NCI-H69 (cell line): ENCODE measurements around the gene NFKB2.

Experiments used
- DNase-seq: peaks from one replicate; lab custom pipeline; 2025; lab: John Stamatoyannopoulos, UW

Gene NFKB2

DNA sequence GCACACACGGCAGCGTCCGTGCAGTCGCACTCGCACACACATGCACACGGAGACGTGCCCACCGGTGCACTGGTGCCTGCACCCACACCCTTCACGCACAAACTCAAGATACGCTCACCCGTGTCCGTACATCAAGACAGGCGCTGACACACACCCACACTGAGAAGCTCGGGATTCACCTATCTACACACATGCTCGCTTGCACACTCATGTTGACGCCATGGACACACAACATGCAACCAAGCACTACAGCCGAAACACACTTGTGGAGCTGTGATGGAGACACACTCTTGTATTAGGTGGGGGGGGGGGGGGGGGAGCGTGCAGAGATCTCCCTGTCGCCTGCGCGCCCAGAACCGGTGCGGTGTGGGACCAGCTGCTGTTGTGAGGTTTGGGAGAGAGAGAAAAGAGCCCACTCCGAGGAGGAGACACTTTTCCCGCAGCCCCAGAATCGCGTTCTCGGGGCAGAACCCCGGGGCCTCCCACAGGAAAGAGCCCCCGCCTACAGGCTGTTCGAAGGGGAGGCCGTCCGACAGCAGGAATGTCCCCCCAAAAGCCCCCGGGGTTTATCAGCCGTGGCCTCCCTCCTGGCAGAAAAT lies 605 bp upstream of the NFKB2 start:
- DNase-seq: peak; percentile 50

DNA sequence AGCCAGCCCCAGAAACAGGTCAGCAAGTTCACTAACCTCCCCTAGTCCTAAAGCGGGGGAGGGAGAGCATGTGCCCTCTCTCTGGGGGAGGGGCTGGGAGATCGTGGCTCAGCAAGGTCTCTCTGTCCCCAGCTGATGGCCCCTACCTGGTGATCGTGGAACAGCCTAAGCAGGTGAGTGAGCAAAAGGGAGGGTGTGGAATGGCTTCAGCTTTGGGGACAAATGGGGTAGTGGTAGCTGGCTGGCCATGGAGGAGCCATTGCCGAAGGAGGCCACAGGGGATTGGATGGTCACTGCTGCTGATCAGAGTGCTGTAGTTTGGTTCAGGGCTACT lies 779 bp downstream of the NFKB2 start:
- DNase-seq: no peak

DNA sequence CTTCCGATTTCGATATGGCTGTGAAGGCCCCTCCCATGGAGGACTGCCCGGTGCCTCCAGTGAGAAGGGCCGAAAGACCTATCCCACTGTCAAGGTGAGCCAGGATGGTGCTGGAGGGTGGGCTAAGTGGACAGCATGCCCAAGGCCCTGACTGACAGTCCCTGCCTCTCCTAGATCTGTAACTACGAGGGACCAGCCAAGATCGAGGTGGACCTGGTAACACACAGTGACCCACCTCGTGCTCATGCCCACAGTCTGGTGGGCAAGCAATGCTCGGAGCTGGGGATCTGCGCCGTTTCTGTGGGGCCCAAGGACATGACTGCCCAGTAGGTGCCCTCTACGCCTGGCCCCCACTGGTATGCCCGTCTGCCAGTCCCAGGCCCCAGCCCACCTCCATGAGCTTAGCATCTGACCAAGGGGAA lies 1.2 kb downstream of the NFKB2 start:
- no peak for DNase-seq

DNA sequence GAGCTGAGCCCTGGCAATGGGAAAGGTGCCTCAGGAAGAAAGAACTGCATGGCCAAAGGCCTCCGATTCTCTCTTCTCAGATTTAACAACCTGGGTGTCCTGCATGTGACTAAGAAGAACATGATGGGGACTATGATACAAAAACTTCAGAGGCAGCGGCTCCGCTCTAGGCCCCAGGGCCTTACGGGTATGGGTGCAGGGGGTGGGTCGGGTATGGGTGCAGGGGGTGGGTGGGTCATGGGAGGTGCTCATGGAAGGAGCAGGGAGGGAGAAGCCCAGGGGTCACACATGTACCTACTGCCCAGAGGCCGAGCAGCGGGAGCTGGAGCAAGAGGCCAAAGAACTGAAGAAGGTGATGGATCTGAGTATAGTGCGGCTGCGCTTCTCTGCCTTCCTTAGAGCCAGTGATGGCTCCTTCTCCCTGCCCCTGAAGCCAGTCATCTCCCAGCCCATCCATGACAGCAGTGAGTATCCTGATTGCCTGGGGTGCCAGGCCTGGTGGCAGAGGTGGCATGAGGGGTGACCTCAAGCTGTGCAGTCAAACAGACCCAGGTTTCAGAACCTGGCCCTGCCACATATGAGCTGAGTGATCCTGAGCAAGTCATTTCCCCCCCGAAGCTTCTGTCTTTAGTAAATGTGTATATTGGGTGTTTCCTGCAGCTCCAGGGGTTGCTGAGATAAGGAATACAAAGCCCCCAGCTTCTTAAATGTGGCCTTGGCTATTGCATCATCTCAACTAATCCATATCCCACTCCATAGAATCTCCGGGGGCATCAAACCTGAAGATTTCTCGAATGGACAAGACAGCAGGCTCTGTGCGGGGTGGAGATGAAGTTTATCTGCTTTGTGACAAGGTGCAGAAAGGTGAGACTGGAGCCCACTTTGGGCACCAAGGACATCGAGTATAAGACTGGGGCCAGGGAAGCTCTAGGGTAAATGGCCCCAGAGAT lies 2.0 kb downstream of the NFKB2 start:
- DNase-seq: no peak

DNA sequence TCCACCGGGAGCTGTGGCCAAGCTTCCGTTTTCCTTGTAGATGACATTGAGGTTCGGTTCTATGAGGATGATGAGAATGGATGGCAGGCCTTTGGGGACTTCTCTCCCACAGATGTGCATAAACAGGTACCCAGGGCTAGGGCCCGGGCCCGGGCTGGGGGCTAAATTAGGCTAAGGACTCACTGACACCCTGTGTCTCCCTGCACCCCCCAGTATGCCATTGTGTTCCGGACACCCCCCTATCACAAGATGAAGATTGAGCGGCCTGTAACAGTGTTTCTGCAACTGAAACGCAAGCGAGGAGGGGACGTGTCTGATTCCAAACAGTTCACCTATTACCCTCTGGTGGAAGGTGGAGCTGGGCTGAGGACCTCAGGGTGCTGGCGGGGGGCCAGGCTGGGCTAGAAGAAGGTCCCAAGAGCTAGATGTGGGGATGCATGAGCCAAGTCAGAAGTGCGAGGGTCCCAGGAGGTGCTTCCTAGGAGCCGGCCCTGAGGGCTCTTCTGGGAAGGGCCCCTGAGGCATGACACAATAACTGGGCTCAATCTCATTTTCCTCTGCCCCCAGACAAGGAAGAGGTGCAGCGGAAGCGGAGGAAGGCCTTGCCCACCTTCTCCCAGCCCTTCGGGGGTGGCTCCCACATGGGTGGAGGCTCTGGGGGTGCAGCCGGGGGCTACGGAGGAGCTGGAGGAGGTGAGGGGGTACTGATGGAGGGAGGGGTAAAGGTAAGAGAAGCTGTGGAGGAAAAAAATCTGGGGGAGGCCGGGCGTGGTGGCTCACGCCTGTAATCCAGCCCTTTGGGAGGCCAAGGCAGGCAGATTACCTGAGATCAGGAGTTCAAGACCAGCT lies 2.9 kb downstream of the NFKB2 start:
- DNase-seq: no peak

DNA sequence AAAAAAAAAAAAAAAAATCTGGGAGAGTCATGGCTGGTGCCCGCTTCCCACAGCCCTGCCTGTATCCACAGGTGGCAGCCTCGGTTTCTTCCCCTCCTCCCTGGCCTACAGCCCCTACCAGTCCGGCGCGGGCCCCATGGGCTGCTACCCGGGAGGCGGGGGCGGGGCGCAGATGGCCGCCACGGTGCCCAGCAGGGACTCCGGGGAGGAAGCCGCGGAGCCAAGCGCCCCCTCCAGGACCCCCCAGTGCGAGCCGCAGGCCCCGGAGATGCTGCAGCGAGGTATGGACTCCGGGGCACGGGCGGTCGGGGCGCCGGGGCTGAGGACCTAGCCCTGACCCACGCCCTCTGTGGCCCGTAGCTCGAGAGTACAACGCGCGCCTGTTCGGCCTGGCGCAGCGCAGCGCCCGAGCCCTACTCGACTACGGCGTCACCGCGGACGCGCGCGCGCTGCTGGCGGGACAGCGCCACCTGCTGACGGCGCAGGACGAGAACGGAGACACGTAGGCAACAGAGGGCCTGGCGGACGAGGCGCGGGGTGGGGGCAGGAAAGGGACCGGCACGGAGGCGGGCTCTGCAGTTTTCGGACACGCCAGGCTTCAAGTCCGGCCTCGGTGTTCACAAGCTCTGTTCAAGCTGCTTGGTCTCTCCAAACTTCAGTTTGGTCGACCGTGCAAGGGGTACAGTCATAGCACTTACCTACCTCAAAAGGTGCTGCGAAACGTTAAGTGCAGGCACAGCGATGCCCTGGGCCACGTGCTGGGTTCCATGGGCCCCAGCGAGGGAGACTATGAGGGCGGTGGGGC lies 3.9 kb downstream of the NFKB2 start:
- DNase-seq: peak; percentile 84

DNA sequence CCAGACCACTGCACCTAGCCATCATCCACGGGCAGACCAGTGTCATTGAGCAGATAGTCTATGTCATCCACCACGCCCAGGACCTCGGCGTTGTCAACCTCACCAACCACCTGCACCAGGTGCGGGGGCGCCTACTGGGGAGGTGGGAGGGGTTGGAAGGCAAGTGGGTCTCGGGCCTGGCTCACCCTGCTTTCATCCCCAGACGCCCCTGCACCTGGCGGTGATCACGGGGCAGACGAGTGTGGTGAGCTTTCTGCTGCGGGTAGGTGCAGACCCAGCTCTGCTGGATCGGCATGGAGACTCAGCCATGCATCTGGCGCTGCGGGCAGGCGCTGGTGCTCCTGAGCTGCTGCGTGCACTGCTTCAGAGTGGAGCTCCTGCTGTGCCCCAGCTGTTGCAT lies 4.6 kb downstream of the NFKB2 start:
- DNase-seq: peak; percentile 40

DNA sequence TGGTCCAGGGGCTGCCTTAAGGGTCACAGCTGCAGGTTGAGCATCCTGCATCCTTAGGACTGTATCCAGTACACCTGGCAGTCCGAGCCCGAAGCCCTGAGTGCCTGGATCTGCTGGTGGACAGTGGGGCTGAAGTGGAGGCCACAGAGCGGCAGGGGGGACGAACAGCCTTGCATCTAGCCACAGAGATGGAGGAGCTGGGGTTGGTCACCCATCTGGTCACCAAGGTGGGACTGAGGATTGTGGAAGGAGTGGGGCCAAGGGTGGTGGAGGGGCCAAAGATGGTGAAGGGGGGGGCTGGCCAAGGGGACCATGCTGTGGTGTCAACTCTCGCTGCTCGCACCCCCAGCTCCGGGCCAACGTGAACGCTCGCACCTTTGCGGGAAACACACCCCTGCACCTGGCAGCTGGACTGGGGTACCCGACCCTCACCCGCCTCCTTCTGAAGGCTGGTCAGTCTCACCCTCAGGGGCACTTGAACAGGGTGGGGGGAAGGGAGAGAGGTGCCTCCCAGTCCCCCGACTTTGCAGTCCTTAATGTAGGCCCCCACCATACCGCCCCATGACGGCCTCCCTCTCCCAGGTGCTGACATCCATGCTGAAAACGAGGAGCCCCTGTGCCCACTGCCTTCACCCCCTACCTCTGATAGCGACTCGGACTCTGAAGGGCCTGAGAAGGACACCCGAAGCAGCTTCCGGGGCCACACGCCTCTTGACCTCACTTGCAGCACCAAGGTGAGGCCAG lies 5.3 kb downstream of the NFKB2 start:
- no peak for DNase-seq

DNA sequence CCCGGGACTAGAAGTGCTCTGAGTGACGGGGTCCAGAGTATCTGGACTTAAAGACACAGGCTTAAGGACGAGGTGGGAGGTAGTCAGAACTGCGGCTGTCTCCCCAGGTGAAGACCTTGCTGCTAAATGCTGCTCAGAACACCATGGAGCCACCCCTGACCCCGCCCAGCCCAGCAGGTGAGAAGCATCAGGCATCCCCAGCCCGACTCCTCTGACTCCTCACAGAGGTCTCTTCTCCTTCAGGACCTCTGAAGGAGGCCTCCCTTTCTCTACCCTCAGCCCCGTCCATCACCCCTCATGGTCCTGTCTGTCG lies 5.8 kb downstream of the NFKB2 start:
- no peak for DNase-seq

DNA sequence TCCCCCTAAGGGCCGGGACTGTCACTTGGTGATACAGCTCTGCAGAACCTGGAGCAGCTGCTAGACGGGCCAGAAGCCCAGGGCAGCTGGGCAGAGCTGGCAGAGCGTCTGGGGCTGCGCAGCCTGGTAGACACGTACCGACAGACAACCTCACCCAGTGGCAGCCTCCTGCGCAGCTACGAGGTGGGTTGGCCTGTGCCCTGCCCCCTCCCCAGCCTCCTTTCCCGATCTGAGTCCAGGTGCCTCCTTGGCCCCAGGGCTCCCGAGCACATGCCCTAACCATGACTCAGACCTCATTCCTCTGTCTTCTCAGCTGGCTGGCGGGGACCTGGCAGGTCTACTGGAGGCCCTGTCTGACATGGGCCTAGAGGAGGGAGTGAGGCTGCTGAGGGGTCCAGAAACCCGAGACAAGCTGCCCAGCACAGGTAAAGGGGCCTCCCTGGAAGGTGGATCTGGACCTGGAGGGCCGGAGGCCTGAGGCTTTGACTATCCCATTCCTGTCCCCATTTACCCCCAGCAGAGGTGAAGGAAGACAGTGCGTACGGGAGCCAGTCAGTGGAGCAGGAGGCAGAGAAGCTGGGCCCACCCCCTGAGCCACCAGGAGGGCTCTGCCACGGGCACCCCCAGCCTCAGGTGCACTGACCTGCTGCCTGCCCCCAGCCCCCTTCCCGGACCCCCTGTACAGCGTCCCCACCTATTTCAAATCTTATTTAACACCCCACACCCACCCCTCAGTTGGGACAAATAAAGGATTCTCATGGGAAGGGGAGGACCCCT lies 6.4 kb downstream of the NFKB2 start:
- no peak for DNase-seq

DNA sequence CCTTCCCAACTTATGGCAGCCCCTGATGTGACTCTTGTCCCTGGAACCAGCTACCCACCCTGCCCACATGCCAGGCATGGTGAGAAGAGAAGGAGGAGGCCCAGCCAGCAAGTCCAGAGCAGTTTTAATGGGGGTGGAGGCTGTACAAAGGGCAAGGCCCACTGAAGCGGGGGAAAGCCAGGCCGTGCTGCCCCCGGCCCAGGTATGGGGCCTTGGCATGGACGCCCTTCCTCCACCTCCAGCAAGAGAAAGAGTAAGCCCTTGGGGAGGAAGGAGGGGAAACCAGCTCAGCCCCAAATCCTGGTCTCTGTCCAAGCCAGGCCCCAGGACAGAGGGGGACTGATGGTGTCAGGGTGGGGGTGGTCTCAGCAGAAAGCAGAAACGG lies 7.0 kb downstream of the NFKB2 start:
- no peak for DNase-seq

DNA sequence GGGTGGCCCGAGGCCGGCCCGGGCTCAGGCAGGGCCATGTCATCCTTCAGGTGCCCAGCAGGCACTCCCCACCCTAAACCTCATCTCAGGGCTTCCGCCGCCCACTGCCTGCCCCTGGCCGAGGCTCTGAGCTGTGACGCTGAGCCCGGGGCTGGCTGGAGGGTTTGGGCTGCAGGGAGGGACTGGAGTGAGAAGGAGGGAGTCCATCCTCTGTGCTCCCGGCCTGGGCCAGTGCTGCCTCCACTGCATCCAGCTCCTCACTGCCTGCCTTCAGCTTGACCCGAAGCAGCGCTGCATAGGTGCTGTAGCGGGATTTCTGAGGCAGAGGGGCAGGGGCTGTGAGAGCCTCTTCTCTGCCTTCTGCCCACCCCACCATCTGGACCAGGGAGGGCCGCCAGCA lies 7.6 kb downstream of the NFKB2 start:
- no peak for DNase-seq

DNA sequence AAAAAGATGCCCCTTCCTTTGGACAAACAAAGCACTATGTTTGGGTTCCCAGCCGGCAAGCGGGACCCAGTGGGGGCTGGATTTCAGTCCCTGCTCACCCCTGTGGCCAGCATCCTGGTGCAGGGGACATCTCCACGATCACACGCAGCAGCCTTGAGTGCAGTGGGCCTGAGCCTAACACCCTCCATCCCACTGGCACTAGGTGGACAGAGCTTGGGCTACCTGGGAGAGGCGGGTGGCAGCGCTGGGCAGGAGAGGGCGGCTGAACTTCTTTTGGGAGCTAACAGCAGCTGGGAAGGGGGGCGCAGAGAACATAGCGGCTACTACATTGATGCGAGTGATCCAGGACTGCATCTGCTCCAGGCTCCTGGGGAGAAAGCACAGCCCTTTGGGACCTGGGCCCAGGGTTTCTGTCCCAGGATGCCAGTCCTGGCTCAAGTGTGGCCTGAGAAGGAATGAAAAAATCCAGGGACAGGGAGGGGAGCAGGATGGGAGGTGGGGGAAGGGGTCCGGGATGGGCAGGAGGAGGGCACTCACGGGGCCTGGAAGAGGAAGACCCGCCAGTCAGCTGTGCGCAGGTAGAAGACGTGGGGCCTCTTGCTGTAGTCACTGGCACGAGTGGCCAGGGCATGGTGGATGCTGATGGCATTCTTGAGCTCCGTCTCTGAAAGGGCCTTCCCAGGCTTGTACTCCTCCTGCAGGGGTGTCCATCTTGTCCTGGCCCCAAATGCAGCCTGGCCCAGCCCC lies 9.0 kb downstream of the NFKB2 start:
- no peak for DNase-seq

DNA sequence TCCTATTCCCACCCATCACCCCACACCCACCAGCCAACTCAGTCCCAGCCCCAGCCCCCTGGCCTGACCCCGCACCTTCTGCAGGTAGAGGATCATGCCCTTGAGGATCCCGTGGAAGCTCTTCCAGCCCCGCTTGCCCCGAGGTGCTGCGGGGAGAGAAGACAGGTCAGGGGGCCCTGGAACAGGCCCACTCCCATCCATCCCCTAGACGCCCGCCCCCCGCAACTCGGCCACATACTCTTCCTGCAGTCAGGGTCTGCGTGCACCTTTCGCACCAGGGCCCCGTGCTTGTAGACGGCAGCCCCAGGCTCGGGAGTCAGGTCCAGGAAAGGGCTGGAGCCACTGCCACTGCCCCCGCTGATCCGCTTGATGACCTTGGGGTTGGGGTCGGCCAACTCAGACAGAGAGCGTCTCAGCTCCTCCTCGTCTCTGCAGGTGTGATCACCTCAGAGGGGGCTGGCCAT lies 9.6 kb downstream of the NFKB2 start:
- no peak for DNase-seq

DNA sequence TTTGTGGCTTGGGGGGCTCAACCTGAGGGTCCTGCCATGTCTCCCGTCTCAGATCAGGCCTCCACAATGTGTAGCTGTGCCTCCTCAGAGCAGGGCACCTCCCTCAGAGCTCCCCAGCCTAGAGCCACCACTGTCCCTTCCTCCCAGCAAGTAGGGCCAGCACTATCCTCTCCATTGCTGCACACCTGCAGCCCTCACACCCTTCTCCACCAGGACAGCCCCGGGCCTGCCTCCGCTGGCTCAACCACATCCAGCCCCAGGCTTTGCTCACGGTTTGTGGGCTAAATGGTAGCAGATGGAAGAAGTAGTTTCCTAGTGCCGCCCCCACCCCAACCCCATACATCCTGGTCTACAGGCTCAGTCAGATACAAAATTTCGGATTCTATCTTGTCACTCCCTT lies 10.1 kb downstream of the NFKB2 start:
- DNase-seq: no peak

DNA sequence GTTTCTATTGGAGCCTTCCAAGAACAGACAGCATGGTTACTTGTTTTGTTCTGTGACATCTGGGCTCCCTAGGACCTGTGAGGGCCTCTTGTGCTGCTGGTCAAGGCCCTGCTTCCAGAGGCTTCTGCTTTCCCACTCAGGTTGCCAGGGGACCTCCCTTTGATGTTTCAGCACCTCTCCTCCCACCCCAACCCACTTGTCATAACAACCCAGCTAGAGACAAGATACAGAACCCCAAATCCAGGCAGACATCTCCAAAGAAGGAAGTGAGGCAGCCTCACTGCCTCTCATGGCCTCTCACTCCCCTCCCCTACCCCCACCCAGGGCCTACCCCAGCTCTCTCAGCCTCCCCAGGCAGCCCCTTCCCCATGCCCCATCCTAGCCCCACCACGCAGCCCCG lies 11.3 kb downstream of the NFKB2 start:
- DNase-seq: no peak

DNA sequence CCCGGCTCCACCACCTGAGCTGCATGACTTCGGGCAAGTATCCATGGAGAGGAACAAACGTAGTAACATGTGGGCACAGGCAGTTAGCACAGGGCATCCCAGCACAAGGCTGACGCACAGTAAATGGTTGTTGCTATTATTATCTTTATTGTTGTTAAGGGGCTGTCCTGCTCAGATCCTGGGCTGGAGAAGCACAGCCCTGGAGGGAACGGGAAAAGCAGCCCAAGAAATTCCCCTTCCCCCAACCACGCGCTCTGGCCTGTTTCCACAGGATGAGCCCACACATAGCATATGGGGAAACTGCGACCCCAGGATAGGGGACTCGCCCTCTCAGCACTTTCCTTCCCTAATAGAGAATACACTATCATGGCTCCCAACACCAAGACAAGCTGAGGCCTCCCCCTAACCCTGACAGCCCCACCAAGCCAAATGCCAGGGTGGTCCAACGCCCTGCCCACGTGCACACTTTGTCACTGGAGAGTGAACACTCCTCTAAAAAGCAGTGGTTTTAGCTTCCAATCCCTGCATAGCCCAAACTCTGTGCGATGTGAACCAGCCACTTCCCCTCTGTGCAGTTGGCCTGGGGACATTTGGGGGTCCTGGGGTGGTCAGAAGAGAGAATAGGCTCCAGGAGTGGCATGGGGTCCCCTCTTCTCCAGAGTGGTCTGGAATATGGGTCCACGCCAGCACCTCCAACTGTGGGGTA lies 12.1 kb downstream of the NFKB2 start:
- DNase-seq: no peak

DNA sequence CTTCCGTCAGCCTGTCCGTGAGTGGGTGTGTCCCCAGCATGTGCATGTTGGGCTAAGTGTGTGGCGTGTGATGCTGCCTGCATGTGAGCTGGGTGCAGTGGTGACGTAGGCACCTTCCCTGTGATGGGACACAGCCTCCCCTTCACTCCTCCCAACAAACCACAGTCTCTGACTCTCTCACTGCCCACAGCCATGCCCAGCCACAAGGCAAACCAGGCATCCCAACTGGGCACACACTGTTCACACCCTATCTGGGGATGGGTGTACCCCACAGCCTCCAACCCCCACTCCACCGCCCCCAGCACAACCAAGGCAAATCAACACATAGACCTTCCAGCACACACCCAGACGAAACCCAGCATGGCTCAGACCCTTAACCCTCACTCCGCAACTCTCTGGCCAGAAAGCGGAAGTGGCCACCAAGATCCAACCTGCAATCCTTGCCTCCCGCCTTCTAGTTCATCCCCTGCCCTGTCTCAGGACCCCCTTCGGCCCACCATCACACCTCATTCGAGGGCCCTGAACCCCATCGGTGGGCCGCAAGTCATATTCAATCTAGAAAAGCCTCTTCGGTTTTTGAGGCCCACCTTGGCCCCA lies 12.7 kb downstream of the NFKB2 start:
- DNase-seq: no peak
